Measurements from ENCODE around the gene PPP2R2B. TPM values are rescaled to one million over a fixed set of nuclear protein-coding genes. Genes with fewer than 3 reads are reported as not detected.
"Not testable (repeated sequence)": the region's sequence is repeated elsewhere in the genome, so short reads cannot be mapped to it uniquely, and the experiment has no call there.

The PPP2R2B gene
- total RNA-seq, 4 donors from 2014 or later: 0.31 to 1.9 (median 0.96) TPM

DNA sequence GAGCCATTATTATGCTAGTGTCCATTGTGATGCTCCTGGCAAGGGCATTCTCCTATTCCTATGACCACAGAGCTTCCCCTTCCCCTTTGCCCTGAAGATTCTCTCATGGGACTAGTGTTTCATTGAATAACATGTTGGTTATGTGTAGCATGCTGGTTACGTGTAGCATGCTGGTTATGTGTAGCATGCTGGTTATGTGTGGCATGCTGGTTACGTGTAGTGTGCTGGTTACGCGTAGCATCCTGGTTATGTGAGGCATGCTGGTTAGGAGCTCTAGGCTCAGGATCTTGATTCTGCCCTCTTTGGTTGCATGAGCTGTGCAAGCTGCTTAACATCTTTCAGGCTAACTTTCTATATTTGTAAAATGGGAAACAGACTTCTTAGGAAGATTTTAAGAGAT, 316.1 kb downstream of the PPP2R2B start:
- TF ChIP-seq, protein P1, sequence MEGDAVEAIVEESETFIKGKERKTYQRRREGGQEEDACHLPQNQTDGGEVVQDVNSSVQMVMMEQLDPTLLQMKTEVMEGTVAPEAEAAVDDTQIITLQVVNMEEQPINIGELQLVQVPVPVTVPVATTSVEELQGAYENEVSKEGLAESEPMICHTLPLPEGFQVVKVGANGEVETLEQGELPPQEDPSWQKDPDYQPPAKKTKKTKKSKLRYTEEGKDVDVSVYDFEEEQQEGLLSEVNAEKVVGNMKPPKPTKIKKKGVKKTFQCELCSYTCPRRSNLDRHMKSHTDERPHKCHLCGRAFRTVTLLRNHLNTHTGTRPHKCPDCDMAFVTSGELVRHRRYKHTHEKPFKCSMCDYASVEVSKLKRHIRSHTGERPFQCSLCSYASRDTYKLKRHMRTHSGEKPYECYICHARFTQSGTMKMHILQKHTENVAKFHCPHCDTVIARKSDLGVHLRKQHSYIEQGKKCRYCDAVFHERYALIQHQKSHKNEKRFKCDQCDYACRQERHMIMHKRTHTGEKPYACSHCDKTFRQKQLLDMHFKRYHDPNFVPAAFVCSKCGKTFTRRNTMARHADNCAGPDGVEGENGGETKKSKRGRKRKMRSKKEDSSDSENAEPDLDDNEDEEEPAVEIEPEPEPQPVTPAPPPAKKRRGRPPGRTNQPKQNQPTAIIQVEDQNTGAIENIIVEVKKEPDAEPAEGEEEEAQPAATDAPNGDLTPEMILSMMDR (IDR thresholded peaks at IDR 0.05): no peak
- DNase-seq (ENCODE audit: low spot score): no peak
- ATAC-seq (ENCODE audit: low FRiP score): no peak

DNA sequence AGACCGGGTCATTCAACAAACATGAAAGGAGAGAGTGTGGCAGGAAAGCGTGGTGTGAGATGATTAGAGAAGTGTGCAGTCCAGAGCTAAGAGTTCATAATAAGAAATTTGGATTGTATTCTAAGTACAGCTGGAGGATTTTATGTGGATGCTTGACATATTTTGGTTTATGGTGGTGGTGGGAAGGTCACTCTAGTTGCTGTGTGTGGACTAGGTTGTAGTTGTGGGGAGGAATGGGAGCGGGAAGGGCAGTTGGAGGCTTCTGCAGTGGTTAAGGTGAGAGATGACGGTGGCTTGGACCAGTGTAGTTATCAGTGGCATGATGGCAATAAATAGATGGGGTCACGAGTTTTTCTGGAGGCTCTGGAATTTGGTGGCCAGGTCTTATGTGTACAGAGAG, 316.8 kb downstream of the PPP2R2B start:
- DNase-seq (ENCODE audit: low spot score) (no peak), ATAC-seq (ENCODE audit: low FRiP score) (no peak)
- TF ChIP-seq, protein P1 (IDR thresholded peaks at IDR 0.05): no peak

DNA sequence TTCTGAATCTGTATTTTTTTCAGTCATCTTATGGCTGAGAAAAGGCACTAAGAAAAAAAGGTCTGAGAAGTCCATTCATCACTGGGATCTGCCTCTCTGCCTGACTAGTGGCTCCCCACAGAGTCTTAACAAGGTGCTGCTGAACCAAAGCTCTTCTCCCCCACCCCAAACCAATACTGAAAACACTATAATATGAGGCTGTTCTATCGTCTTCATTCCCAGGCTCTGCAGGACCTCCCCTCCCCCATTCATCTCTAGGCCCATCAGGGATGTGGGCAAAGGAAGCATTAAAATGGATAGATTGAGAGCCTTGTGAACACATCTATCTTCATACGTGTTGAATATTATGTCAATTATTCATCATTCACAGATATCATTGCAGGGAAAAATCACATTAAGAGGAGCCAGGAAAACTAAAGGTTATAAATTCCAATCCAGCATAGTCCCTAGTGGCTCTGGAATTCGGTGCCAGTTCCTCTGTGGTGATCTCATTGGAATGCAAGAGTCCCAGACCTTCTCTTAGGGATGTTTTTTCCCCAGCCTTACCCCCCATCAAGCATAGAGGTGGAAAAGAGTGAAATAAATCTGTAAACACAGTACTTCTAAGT, 318.2 kb downstream of the PPP2R2B start:
- TF ChIP-seq, protein P1 (IDR thresholded peaks at IDR 0.05): no peak
- ATAC-seq (ENCODE audit: low FRiP score) (no peak), DNase-seq (ENCODE audit: low spot score) (no peak)

DNA sequence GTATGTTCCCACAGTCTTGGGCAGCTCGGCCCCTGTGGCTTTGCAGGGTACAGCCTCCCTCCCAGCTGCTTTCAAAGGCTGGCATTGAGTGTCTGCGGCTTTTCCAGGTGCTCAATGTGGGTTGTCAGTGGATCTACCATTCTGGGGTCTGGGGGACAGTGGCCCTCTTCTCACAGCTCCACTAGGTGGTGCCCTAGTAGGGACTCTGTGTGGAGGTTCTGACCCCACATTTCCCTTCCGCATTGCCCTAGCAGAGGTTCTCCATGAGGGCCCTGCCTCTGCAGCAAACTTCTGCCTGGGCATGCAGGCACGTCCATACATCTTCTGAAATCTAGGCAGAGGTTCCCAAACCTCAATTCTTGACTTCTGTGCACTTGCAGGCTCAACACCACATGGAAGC, 321.7 kb downstream of the PPP2R2B start:
- not testable (repeated sequence) for DNase-seq (ENCODE audit: low spot score); ATAC-seq (ENCODE audit: low FRiP score)

DNA sequence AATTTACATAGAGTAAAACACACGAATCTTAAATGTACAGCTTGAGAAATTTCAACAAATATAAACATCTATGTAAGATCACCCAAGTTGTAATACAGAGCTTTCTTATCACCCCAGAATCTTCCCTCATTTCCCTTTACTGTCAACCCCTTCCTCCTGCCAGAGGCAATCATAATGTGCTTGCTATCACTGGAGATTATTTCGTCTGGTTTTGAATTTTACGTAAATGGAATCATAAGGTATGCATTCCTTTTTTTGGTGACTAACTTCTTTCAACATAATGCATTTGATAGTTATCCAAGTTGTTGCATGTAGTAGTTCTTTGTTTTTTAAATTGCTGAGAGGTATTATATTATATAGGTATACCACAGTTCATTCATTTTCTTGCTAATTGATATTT, 325.1 kb downstream of the PPP2R2B start:
- ATAC-seq (ENCODE audit: low FRiP score) (no peak), DNase-seq (ENCODE audit: low spot score) (no peak)
- TF ChIP-seq, protein P1 (IDR thresholded peaks at IDR 0.05): no peak

DNA sequence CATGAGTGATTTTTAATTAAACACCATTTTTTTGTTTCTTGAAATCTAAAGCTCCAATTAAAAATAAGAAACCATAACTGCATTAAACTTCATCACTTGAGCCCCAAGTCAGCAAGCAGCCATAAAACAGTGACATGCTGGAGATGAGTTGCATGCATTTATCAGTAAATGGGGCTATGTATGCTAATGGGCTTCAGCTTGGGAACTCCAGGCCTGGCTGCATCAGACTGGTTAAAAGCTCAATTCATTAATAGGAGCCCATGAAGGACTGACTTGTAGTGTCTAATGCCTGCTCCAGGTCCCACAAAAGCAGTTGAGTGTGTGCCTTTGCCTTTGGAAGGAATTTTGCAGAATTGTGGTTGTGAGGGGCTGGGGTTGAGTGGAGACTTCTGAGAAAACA, 328.9 kb downstream of the PPP2R2B start:
- DNase-seq (ENCODE audit: low spot score) (no peak), ATAC-seq (ENCODE audit: low FRiP score) (no peak)
- TF ChIP-seq, protein P1 (IDR thresholded peaks at IDR 0.05): no peak

DNA sequence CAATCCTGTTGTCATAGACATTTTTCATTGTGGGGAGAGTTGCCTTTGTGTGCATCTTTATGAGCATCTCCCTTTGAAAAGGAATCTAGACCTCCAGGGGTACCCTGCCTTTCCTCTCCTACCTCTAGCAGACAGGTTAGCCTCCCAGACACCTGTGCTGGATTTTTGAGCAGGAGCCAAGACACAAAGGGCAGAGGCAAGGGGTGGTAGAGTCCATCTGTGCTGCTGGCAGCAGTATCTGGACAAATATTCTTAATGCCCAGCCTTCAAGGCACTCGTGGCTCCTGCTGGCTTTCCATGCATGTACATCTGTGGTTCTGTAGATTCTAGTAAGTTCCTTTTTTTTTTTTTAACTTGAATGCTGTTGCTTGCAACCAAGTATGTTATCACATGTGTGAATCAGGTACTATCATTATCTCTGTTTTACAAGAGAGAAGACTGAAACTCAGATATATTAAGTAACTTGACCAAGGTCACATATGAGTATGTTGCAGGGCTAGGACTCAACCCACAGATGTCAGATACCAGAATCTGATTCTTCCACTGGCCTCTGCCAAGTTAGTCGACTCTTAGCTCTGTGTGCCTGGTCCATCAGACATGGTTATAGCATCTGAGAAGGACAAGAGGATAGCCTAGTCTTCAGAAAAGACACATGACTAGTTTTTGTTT, 329.6 kb downstream of the PPP2R2B start:
- DNase-seq (ENCODE audit: low spot score) (no peak), ATAC-seq (ENCODE audit: low FRiP score) (no peak)
- TF ChIP-seq, protein P1 (IDR thresholded peaks at IDR 0.05): no peak
